Right ventricle myocardium superior (tissue), 1 donor: Measurements from ENCODE around the gene ARHGEF19. TPM values are rescaled to one million over a fixed set of nuclear protein-coding genes. Genes with fewer than 3 reads are reported as not detected.
"Not testable (repeated sequence)": the region's sequence is repeated elsewhere in the genome, so short reads cannot be mapped to it uniquely, and the experiment has no call there.

ENCODE experiments used
- ATAC-seq: fragments of 200-7000 bp; cut with Tn5 transposase; one replicate; pipeline ENCODE4 v1.9.1; 2020; ENCODE audit warnings: mild to moderate bottlenecking; ENCODE audit not compliant: poor library complexity
- DNase-seq: peaks from one replicate; pipeline ENCODE4 v3.0.0-alpha.2; 2020
- intact Hi-C: fragments of 100-400 bp; cut with DNase I; formaldehyde crosslinking; loops from one replicate; pipeline ENCODE4 v1.11.2; 2022
- total RNA-seq: library from RNA; stranded (reverse); fragmentation: NEBNext Ultra II Directional; extraction: Animal tissue kit (Norgen Biotek cat#: 25700); gene quantifications from one replicate; pipeline ENCODE4 v1.2.1, GENCODE V29; 2021
- donor health status: DM: no; HTN: yes; CAD: no; lungs with severe emphysema.

ARHGEF19 gene
- total RNA-seq, 1 donor from 2014 or later = 1.8 TPM

DNA sequence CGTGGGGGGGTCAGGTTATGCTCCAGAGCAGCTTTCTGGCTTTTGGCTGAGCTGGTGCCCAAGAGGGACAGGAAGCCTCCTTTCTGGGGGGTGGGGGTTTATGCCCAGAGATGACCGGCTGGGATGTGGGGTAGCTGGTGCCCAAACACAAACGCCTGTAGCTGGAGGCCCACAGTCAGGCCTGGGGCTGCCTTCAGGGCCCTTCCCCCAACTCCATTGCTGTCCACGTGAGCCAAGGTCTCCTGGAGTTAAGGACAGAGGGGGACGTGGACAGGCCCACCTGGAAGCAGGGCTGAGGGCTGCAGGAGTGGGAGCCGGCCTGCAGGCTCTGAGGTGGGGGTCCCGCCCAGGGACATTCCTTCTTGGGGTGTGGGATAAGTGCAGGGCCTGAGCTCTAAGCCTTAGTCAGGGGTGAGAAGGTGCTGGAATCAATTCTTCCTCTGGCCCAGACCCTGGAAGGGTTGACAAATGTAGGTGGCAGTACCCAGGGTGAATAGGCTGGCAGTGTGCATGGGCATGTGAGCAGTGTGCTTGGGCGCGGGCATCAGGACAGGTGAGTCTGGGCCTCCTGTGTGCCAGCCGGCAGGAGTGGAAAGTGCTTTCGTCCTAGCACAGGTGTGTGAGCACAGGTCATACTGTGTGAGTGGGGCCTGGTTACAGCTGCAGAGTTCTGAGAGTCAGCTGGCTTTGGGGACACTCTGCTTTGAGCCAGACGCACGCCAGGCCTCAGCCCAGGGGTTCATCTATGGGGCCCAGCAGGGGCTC lies 17.7 kb upstream of the ARHGEF19 start:
- intact Hi-C loops = no loop called here
- DNase-seq = peak; percentile 30
- ATAC-seq = no peak

DNA sequence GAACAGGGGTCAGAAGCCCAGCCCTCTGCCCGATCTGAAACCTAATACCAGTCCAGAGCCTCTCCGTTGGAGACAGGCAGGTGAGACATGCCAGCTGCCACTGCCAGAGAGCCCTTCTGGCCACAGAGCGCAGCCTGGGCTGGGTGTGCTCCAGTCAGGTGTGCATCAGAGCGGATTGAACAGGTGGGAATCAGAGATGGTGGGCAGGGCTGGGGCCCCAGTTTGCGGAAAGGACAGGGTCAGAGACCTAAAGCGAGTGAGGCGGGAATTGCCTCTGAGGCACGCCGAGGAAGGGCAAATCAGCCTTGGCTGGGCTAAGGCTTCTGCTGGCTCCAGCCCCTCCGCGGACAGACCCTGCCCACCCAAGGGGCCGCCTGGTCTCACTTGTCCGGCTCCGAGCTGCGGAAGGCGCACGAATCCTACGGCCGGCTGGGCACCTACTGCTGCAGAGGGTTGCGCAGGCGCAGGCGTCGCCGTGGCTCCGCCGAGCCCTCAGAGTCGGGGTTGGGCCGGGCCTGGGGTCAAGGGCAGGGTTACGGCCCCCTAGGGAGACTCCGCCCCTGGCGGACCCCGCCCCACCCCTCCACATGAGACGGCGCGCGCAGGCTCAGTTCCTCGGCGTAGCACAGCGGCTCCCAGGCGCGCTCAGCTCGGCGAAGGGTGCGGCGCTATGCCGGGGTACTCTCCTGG lies 14.2 kb upstream of the ARHGEF19 start:
- intact Hi-C loops = no loop called here
- ATAC-seq = peak; percentile 92

GRCh38 chr1:16226129-16226489 lies 13.7 kb upstream of the ARHGEF19 start:
- ATAC-seq (no peak), DNase-seq (no peak)
- intact Hi-C loops = no loop called here

More for the DNA sequence above, 14.2 kb upstream of the ARHGEF19 start:
- peak; percentile 81 for DNase-seq

- peak; percentile 0 for DNase-seq
- intact Hi-C loops = no loop called here
- no peak for ATAC-seq
Observed at GRCh38 chr1:16224472-16224871, 12.0 kb upstream of the ARHGEF19 start.

- intact Hi-C loops, DNase-seq, ATAC-seq: not testable (repeated sequence)
Observed at GRCh38 chr1:16222716-16223115, 10.3 kb upstream of the ARHGEF19 start.

- DNase-seq (no peak), ATAC-seq (no peak)
- intact Hi-C loops = no loop called here
Observed at GRCh38 chr1:16221499-16221898, 9.0 kb upstream of the ARHGEF19 start.

- ATAC-seq = no peak
- intact Hi-C loops = no loop called here
- no peak for DNase-seq
Observed at GRCh38 chr1:16219968-16220500, 7.6 kb upstream of the ARHGEF19 start.

- no peak for ATAC-seq
- intact Hi-C loops = no loop called here
- DNase-seq = no peak
Observed at GRCh38 chr1:16218674-16219071, 6.2 kb upstream of the ARHGEF19 start.

- DNase-seq (no peak), ATAC-seq (no peak)
- intact Hi-C loops = no loop called here
Observed at GRCh38 chr1:16218014-16218673, 5.7 kb upstream of the ARHGEF19 start.

DNA sequence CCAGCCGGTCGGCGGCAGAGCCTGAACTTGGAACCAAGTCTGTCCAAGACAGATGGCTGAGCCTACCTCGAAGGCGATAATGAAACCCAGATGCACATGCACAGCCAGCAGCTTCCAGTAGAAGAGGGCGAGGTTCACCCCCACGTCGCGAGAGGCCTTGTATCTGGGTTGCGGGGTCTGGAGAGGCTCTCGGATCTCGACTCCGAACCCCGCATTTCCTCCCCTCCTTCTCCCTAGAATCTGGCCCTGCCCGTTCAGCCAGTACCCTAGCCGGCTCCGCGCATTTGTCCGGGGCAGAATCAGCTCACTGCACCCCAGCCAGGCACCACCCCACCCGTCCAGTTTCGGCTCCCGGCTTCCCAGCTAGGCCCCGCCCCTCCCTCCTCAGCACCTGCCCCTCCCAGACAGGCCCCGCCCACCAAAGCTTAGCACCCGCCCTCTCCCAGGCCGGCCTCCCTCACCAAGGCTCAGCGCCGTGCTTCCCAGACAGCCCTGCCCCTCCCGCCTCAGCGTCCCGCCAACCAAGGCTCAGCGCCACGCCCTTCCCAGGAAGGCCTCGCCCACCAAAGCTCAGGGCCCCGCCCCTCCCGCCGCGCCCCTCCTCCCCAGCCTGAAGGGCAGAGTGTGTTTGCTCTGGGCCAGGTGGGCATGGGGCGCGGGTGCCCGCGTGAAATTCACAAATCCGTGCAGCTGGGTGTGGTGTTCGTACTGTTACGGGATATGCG lies 4.8 kb upstream of the ARHGEF19 start:
- intact Hi-C loops = no loop called here
- peak; percentile 98 for ATAC-seq
- DNase-seq = peak; percentile 99

- ATAC-seq = peak; percentile 61
- DNase-seq = peak; percentile 87
- intact Hi-C loops = no loop called here
Observed at GRCh38 chr1:16215882-16216753, 3.7 kb upstream of the ARHGEF19 start.

DNA sequence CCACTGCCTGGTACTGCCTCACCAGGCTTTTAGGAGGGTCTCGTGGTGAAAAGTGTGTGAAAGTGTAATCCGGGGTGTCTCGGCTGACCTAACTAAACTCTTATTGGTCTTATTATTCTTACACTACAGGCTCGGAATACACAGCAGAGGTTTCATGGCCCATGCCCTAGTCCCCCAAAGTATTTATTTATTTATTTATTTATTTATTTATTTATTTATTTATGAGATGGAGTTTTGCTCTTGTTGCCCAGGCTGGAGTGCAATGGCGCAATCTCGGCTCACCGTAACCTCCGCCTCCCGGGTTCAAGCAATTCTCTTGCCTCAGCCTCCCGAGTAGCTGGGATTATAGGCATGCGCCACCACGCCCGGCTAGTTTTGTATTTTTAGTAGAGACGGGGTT lies 2.8 kb upstream of the ARHGEF19 start:
- intact Hi-C loops, ATAC-seq, DNase-seq: not testable (repeated sequence)

GRCh38 chr1:16213544-16213943 lies 1.1 kb upstream of the ARHGEF19 start:
- DNase-seq, ATAC-seq, intact Hi-C loops: not testable (repeated sequence)

GRCh38 chr1:16213013-16213412 lies 561 bp upstream of the ARHGEF19 start:
- ATAC-seq (no peak), DNase-seq (peak; percentile 22)
- intact Hi-C loops = no loop called here

DNA sequence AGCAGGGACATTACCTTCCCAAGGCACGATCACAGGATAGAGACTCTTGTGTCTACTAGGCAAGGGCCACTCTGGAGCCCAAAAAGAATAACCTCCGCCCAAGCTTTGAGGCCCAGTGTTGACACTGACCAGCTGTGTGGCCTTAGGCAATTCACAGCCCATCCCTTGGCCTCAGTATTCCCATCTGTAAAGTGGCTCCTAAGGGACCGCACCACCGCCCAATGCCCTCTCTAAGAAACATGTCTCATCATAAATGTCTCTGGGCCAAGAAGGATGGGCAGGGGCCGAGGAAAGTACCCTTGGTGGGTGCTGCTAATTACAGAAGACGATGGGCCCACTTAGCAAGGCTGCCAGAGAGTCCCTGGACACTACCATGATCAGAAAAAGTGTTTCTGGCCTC lies 628 bp downstream of the ARHGEF19 start:
- ATAC-seq = no peak
- intact Hi-C loops = no loop called here

GRCh38 chr1:16210581-16210980 lies 1.9 kb downstream of the ARHGEF19 start:
- DNase-seq = no peak
- no peak for ATAC-seq
- intact Hi-C loops = no loop called here

More for the DNA sequence above, 628 bp downstream of the ARHGEF19 start:
- DNase-seq = no peak

GRCh38 chr1:16209847-16210407 lies 2.5 kb downstream of the ARHGEF19 start:
- DNase-seq (no peak), ATAC-seq (no peak)
- intact Hi-C loops = loop anchor here (5.0 kb wide), 1 partner anchor 152 kb away; no protein-coding TSS in a partner anchor
